ENCODE results near the gene BYSL. TPM values are rescaled to one million over a fixed set of nuclear protein-coding genes. Genes with fewer than 3 reads are reported as not detected.
A peak's percentile ranks its signal among the peaks of the same experiment; 100 is the strongest.

The BYSL gene
- total and polyA plus RNA-seq, 10 of the 15 experiments (the other 5 are each of a cell fraction or from before 2014, with no cell fraction given) = 12.6 to 51.1 (median 33.0) TPM

DNA sequence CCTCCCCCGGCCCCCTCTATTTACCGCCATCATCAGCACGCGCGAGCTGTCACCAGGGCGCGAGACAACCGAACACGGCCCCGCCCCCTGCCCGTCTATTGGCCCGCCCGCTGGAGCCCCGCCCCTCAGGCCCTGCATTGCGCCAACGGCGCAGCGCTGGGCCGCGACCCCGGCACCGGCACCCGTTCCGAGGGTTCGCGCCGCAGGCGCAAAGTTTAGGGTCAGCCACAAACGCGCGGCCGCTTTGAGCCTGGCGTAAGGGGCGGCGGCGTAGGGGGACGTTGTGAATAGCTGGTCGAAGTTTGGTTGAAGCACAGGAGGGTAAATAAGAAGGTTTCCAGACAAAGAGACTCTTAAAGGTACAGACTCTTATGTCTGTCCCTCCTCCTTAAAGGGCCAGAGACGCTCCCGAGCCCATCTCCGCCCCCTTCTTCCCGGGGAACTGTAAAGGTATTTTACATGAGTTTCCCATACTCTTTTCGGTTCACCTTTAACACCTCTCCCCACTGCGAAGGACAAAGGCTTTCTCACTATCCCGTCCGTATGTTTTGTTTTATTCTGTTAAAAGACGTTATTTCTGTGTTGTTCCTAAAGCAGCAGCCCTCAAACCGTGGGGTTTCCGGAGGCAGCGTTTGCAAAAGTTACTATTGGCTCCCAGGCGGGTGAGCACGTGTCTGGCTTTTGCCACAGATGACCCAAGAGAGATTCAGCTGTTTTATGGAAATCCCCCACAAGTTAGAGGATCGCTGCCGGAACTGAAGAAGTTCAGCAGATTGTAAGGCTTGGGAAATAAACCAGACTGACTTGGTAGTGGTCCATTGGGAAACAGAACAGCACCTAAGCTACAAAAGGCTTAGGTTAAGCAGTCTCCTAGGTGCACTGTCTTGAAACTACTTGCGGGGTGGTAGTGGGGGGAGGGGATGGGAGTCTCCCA, 25.7 kb upstream of the BYSL start, which contains the start of gene USP49 (continued):
- TF ChIP-seq, protein P1, sequence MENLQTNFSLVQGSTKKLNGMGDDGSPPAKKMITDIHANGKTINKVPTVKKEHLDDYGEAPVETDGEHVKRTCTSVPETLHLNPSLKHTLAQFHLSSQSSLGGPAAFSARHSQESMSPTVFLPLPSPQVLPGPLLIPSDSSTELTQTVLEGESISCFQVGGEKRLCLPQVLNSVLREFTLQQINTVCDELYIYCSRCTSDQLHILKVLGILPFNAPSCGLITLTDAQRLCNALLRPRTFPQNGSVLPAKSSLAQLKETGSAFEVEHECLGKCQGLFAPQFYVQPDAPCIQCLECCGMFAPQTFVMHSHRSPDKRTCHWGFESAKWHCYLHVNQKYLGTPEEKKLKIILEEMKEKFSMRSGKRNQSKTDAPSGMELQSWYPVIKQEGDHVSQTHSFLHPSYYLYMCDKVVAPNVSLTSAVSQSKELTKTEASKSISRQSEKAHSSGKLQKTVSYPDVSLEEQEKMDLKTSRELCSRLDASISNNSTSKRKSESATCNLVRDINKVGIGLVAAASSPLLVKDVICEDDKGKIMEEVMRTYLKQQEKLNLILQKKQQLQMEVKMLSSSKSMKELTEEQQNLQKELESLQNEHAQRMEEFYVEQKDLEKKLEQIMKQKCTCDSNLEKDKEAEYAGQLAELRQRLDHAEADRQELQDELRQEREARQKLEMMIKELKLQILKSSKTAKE (IDR thresholded peaks at IDR 0.05; ENCODE audit: low read depth, poor library complexity, severe bottlenecking) = peak; percentile 37
- TF ChIP-seq TBL1XR1 (IDR thresholded peaks at IDR 0.05; ENCODE audit: low read depth, low read length) (no peak), TARDBP (IDR thresholded peaks at IDR 0.05; ENCODE audit: borderline replicate concordance) (no peak), ASH2L (IDR thresholded peaks at IDR 0.05; ENCODE audit: borderline replicate concordance, low read depth) (0 out of 2 replicates have a peak, but pooled peaks have one; percentile 51), MXI1 (IDR thresholded peaks at IDR 0.05; ENCODE audit: low read depth, low read length) (peak; percentile 73), JUND (IDR thresholded peaks at IDR 0.05; ENCODE audit: low read depth, low read length) (no peak), RBBP5 (conservative IDR thresholded peaks at IDR 0.05) (no peak), ATF7 (IDR thresholded peaks at IDR 0.05; ENCODE audit: low read depth) (peak; percentile 51), KAT2A (conservative IDR thresholded peaks at IDR 0.05; ENCODE audit: control insufficient read depth, low read depth, low read length) (no peak), ZNF217 (IDR thresholded peaks at IDR 0.05) (no peak), CTCF (IDR thresholded peaks at IDR 0.05 in 2 of 3, conservative IDR thresholded peaks at IDR 0.05 in 1 of 3; ENCODE audit: control insufficient read depth in 2 of 3, extremely low read depth in 1 of 3, insufficient read depth in 1 of 3, low read depth in 3 of 3, low read length in 3 of 3) (no peak), E2F8 (IDR thresholded peaks at IDR 0.05; ENCODE audit: low read depth, partially characterized antibody) (no peak), RB1 (IDR thresholded peaks at IDR 0.05; ENCODE audit: borderline replicate concordance) (peak; percentile 54; the same call in 1 of the 2 replicates), PKNOX1 (IDR thresholded peaks at IDR 0.05) (peak; percentile 44; the same call in 1 of the 2 replicates), SUPT20H (IDR thresholded peaks at IDR 0.05; ENCODE audit: borderline replicate concordance, control insufficient read depth, low read depth, low read length) (no peak), KLF5 (IDR thresholded peaks at IDR 0.05; ENCODE audit: partially characterized antibody) (no peak), NR2C1 (IDR thresholded peaks at IDR 0.05) (peak; percentile 52), TAF1 (IDR thresholded peaks at IDR 0.05; ENCODE audit: borderline replicate concordance, low read depth, low read length) (peak; percentile 59), ESRRA (IDR thresholded peaks at IDR 0.05; ENCODE audit: low read length) (no peak)
- TF ChIP-seq, protein P2, sequence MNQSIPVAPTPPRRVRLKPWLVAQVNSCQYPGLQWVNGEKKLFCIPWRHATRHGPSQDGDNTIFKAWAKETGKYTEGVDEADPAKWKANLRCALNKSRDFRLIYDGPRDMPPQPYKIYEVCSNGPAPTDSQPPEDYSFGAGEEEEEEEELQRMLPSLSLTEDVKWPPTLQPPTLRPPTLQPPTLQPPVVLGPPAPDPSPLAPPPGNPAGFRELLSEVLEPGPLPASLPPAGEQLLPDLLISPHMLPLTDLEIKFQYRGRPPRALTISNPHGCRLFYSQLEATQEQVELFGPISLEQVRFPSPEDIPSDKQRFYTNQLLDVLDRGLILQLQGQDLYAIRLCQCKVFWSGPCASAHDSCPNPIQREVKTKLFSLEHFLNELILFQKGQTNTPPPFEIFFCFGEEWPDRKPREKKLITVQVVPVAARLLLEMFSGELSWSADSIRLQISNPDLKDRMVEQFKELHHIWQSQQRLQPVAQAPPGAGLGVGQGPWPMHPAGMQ (IDR thresholded peaks at IDR 0.05; ENCODE audit: borderline replicate concordance) = no peak

All from GM12878 (cell line).